OCI-LY3 (cell line): ENCODE results near the gene CCDC78.

ENCODE experiments used
- CTCF ChIP-seq: fragments of 200-600, 300-600 bp; sonication (generic); IDR thresholded peaks from 2 replicates; pipeline ENCODE4 v1.5.1; 2014; ENCODE audit warnings: antibody characterized with exemption, low read length, low read depth
- EZH2phosphoT487 ChIP-seq: fragments of 200-600 bp; shearing (Covaris generic); IDR thresholded peaks from 2 replicates; pipeline ENCODE4 v1.6.1; 2018; ENCODE audit warnings: antibody characterized with exemption, mixed run types, low read depth

GRCh38 chr16:716768-717325 is 9.4 kb downstream of the CCDC78 start:
- TF ChIP-seq CTCF (no peak), EZH2phosphoT487 (no peak)
